HCT116 (cell line): ENCODE results near the gene INPP5D. TPM values are rescaled to one million over a fixed set of nuclear protein-coding genes. Genes with fewer than 3 reads are reported as not detected.

Experiments used
- ATAC-seq: fragments of 200-7000 bp; cut with Tn5 transposase; 2 replicates; pipeline ENCODE4 v1.9.1; 2020; ENCODE audit warnings: mild to moderate bottlenecking, moderate library complexity
- BruUV-seq: library from RNA; stranded (reverse); fragments of 400-500 nt; replicated peaks from 2 replicates; lab custom pipeline; 2021; lab: Mats Ljungman, UMichigan
- CTCF ChIA-PET: fragments of 300-600 bp; sonication (Branson Sonifier 250); formaldehyde crosslinking; loops from one replicate; lab custom pipeline; 2021; ENCODE audit warnings: antibody characterized with exemption; lab: Charles Lee
- POLR2A ChIA-PET: fragments of 300-600, 350-600 bp; sonication (Branson Sonifier 250); formaldehyde crosslinking; loops from one replicate; lab custom pipeline; 2021; ENCODE audit warnings: antibody characterized with exemption; lab: Charles Lee
- RAD21 ChIA-PET, 2 experiments: fragments of 300-600 bp; sonication (Branson Sonifier 250); formaldehyde crosslinking; loops; one replicate each; lab custom pipeline; 2023; ENCODE audit warnings: low total read pairs in 2 of 2; ENCODE audit not compliant: uncharacterized antibody in 2 of 2, unreplicated experiment in 2 of 2, low non-redundant PET in 1 of 2; lab: Charles Lee
- DNase-seq: peaks from one replicate; pipeline ENCODE4 v3.0.0-alpha.2; 2010; ENCODE audit warnings: low read depth, low spot score
- H2AFZ ChIP-seq: fragments of 200-600 bp; shearing (Covaris generic), sonication (generic); 2 replicates; pipeline ENCODE4 v1.6.1; 2017; ENCODE audit warnings: low read depth, mixed run types, mixed read lengths, antibody characterized with exemption, low read length; ENCODE audit not compliant: poor library complexity, severe bottlenecking
- H3K27ac ChIP-seq: 2 replicates; pipeline ENCODE4 v1.5.1; 2012; ENCODE audit warnings: low read depth, low read length
- H3K27me3 ChIP-seq: fragments of 200-600 bp; sonication (generic); 2 replicates; pipeline ENCODE4 v1.6.1; 2016; ENCODE audit warnings: mixed run types, low read length, mixed read lengths; ENCODE audit not compliant: insufficient read depth
- H3K36me3 ChIP-seq, 2 experiments: fragments of 200-500 bp in 1 of 2; fragments of 200-600 bp in 1 of 2; sonication (Bioruptor generic) in 1 of 2; sonication (generic) in 1 of 2; 2 replicates each; pipeline versions ENCODE4 v1.5.1 to v1.6.1; 2014 to 2016; ENCODE audit warnings: low read length in 2 of 2, inconsistent platforms in 1 of 2, mixed read lengths in 1 of 2, mixed run types in 1 of 2; ENCODE audit not compliant: insufficient read depth in 2 of 2, control insufficient read depth in 1 of 2
- H3K4me1 ChIP-seq, 2 experiments: fragments of 200-600 bp in 1 of 2; sonication (generic) in 1 of 2; 2 replicates each; pipeline versions ENCODE4 v1.5.1 to v1.6.1; 2012 to 2017; ENCODE audit warnings: low read length in 2 of 2, inconsistent platforms in 1 of 2, mild to moderate bottlenecking in 1 of 2, mixed read lengths in 1 of 2, mixed run types in 1 of 2, moderate library complexity in 1 of 2; ENCODE audit not compliant: insufficient read depth in 2 of 2, control insufficient read depth in 1 of 2
- H3K4me2 ChIP-seq: fragments of 200-600 bp; sonication (generic); 2 replicates; pipeline ENCODE4 v1.6.1; 2017; ENCODE audit warnings: mixed run types, low read length, mixed read lengths
- H3K4me3 ChIP-seq, 2 experiments: fragments of 200-600 bp in 1 of 2; sonication (generic) in 1 of 2; replicated peaks in 1 of 2; 2 replicates each; pipeline ENCODE4 v1.5.1; 2011 to 2016; ENCODE audit warnings: low read length in 2 of 2, control low read depth in 1 of 2, low read depth in 1 of 2, mild to moderate bottlenecking in 1 of 2, mixed read lengths in 1 of 2, mixed run types in 1 of 2
- H3K79me2 ChIP-seq: fragments of 200-600 bp; sonication (generic); 2 replicates; pipeline ENCODE4 v1.6.1; 2017; ENCODE audit warnings: mild to moderate bottlenecking, mixed run types, low read length, moderate library complexity, mixed read lengths; ENCODE audit not compliant: insufficient read depth
- H3K9ac ChIP-seq: fragments of 200-600 bp; sonication (generic); 2 replicates; pipeline ENCODE4 v1.6.1; 2016; ENCODE audit warnings: low read length, mixed read lengths
- H3K9me2 ChIP-seq: fragments of 200-600 bp; sonication (generic), shearing (Covaris generic); 2 replicates; pipeline ENCODE4 v1.6.1; 2017; ENCODE audit warnings: mixed run types, mild to moderate bottlenecking, moderate library complexity; ENCODE audit not compliant: insufficient read depth
- H3K9me3 ChIP-seq, 2 experiments: fragments of 200-500 bp in 1 of 2; fragments of 200-600 bp in 1 of 2; sonication (Bioruptor generic) in 1 of 2; sonication (generic) in 1 of 2; 2 replicates each; pipeline ENCODE4 v1.6.1; 2014 to 2017; ENCODE audit warnings: low read length in 2 of 2, mixed read lengths in 2 of 2, inconsistent platforms in 1 of 2, low read depth in 1 of 2, mild to moderate bottlenecking in 1 of 2, mixed run types in 1 of 2, moderate library complexity in 1 of 2; ENCODE audit not compliant: control insufficient read depth in 1 of 2, insufficient read depth in 1 of 2
- H4K20me1 ChIP-seq: fragments of 200-600 bp; sonication (generic), shearing (Covaris generic); 2 replicates; pipeline ENCODE4 v1.6.1; 2017; ENCODE audit warnings: mixed run types, mild to moderate bottlenecking, moderate library complexity; ENCODE audit not compliant: insufficient read depth
- FOSL1 ChIP-seq: IDR thresholded peaks from 2 replicates; pipeline ENCODE4 v1.6.1; 2012; ENCODE audit warnings: low read depth
- JUND ChIP-seq: IDR thresholded peaks from 2 replicates; pipeline ENCODE4 v1.6.1; 2012
- POLR2A ChIP-seq: IDR thresholded peaks from 2 replicates; pipeline ENCODE4 v1.7.0; 2011; ENCODE audit warnings: borderline replicate concordance; ENCODE audit not compliant: insufficient read depth, insufficient read length; ENCODE audit errors: extremely low read depth
- POLR2AphosphoS5 ChIP-seq: IDR thresholded peaks from 2 replicates; pipeline ENCODE4 v1.6.1; 2011; ENCODE audit warnings: mild to moderate bottlenecking, low read depth, low read length, moderate library complexity
- RAD21 ChIP-seq: IDR thresholded peaks from 2 replicates; pipeline ENCODE4 v1.6.1; 2012; ENCODE audit warnings: low read depth, mild to moderate bottlenecking
- SIN3A ChIP-seq: IDR thresholded peaks from 2 replicates; pipeline ENCODE4 v1.6.1; 2012; ENCODE audit warnings: low read depth
- TCF7L2 ChIP-seq: IDR thresholded peaks from 2 replicates; pipeline ENCODE4 v1.7.0; 2011; ENCODE audit warnings: borderline replicate concordance, inconsistent platforms; ENCODE audit not compliant: insufficient read depth, insufficient read length; ENCODE audit errors: extremely low read depth
- ZFX ChIP-seq: fragments of 450-650 bp; IDR thresholded peaks from 2 replicates; pipeline ENCODE4 v1.6.1; 2017
- ZNF274 ChIP-seq: fragments of 200-500 bp; sonication (Bioruptor generic); IDR thresholded peaks from 2 replicates; pipeline ENCODE4 v1.6.1; 2014; ENCODE audit warnings: mild to moderate bottlenecking, low read depth, low read length, inconsistent platforms
- intact Hi-C: fragments of 100-400 bp; cut with micrococcal nuclease; formaldehyde crosslinking; loops from 2 replicates; pipeline ENCODE4 v1.10.0; 2022
- total RNA-seq: library from RNA; stranded (reverse); gene quantifications from one replicate; pipeline ENCODE4 v1.2.1, GENCODE V29; 2021; ENCODE audit not compliant: unreplicated experiment
- TF ChIP-seq, protein P1 (sequence below): IDR thresholded peaks from 2 replicates; pipeline ENCODE4 v1.6.1; 2011; ENCODE audit warnings: mild to moderate bottlenecking, low read length, moderate library complexity; ENCODE audit not compliant: insufficient replicate concordance; ENCODE audit errors: extremely low read depth
- TF ChIP-seq, protein P2 (sequence below): IDR thresholded peaks from 2 replicates; pipeline ENCODE4 v1.6.1; 2012

The INPP5D gene
- total RNA-seq, 1 experiment from 2014 or later = 1.8 TPM

DNA sequence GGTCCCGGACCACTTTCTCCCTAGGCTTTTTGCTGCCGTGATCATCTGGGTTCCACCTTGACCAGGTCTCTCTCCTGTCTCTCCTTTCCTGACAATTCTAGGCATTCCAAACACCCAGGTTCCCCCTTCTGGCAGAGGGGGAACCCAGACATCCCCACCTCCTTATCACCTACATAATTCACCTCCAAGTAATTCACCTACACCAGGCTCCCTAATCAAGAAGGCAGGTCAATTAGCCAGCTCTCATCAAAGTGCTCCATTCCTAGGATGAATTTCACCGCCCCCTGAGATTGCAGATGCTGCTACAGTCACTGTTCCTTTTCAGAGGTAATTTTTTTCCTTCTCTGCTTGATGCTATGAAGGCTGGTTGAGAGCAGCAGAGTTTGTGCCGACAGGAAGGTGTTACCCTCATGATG, 149.0 kb downstream of the INPP5D start (continued):
- TF ChIP-seq, protein P1, sequence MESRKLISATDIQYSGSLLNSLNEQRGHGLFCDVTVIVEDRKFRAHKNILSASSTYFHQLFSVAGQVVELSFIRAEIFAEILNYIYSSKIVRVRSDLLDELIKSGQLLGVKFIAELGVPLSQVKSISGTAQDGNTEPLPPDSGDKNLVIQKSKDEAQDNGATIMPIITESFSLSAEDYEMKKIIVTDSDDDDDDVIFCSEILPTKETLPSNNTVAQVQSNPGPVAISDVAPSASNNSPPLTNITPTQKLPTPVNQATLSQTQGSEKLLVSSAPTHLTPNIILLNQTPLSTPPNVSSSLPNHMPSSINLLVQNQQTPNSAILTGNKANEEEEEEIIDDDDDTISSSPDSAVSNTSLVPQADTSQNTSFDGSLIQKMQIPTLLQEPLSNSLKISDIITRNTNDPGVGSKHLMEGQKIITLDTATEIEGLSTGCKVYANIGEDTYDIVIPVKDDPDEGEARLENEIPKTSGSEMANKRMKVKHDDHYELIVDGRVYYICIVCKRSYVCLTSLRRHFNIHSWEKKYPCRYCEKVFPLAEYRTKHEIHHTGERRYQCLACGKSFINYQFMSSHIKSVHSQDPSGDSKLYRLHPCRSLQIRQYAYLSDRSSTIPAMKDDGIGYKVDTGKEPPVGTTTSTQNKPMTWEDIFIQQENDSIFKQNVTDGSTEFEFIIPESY = no peak
- TF ChIP-seq RAD21 = no peak
- no peak for TF ChIP-seq TCF7L2
- no peak for TF ChIP-seq ZFX

DNA sequence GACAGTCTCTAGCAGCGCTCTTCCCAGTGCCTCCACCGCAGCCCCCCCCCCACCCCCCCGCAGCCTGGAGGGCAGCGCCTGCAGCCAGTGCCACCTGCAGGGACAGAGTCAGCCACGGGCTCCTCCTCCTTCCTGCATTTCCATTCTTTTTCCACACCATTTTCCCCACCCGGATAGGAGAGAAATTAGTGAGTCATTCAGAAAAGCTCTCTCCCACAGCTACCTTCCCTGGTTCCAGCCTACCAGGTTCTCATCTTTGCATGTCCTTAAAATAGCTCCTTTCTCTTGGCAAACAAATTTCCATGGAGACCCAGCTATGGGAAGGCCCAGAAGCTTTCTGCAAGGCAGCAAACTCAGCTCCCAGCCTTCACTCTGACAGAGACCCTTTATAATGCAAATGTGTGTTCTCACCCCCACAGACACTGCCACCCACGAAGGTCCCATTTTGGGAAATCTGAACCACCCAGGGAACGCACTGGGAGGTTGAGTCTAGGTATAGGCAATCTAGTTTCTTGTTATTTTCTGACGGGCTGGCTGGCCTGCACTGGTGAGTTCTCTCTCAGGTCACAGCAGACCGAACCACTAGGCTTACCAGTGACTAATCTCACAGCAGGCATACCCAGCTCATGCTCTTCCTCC, 149.5 kb downstream of the INPP5D start:
- no TSS peak for BruUV-seq
- Histone ChIP-seq H3K4me2 (peak overlapping the region; percentile 58), H4K20me1 (no peaks in the 10 kb centered on the region), H3K27ac (no peak overlapping the region), H3K9me2 (no peaks in the 10 kb centered on the region), H3K4me1 (peaks cover 34 to 53% of the 10 kb centered on the region in 2 experiments), H3K79me2 (no peaks in the 10 kb centered on the region), H3K9ac (no peak overlapping the region), H3K9me3 (no peaks in the 10 kb centered on the region), H3K4me3 (no peak overlapping the region), H3K36me3 (no peaks in the 10 kb centered on the region), H3K27me3 (no peaks in the 10 kb centered on the region), H2AFZ (no peak overlapping the region)
- DNase-seq (peak; percentile 16), ATAC-seq (peak; percentile 52)
- ChIA-PET RAD21 (interaction anchor here in 1 of 2 experiments (0.6 kb wide), 1 partner anchor 34 kb away, joined by 3 read pairs; no protein-coding TSS in a partner anchor), POLR2A (no interaction called here), CTCF (interaction anchor here (1.0 to 1.3 kb wide), 2 partner anchors 21 to 42 kb away, joined by 3 to 4 read pairs; partner anchors contain the start of gene ATG16L1)
- TF ChIP-seq JUND (no peak), RAD21 (no peak), POLR2A (no peak), POLR2AphosphoS5 (no peak), FOSL1 (no peak), ZNF274 (no peak), SIN3A (no peak)
- TF ChIP-seq, protein P2, sequence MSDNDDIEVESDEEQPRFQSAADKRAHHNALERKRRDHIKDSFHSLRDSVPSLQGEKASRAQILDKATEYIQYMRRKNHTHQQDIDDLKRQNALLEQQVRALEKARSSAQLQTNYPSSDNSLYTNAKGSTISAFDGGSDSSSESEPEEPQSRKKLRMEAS = no peak
- TF ChIP-seq, protein P1 = no peak
- intact Hi-C loops = no loop called here
